Left kidney (tissue), 2 donors: ENCODE measurements around the gene LRRC4B. TPM values are rescaled to one million over a fixed set of nuclear protein-coding genes. Genes with fewer than 3 reads are reported as not detected.
"Not testable (repeated sequence)": the region's sequence is repeated elsewhere in the genome, so short reads cannot be mapped to it uniquely, and the experiment has no call there.

Experiments
- DNase-seq: peaks from one replicate; pipeline ENCODE4 v3.0.0-alpha.2; 2013
- polyA plus RNA-seq: library from polyadenylated mRNA; unstranded; fragments of 120-200 nt; gene quantifications from one replicate; pipeline ENCODE4 v1.2.1, GENCODE V29; 2013; ENCODE audit not compliant: insufficient read length

The LRRC4B gene
- polyA plus RNA-seq, 1 donor = 14.2 TPM

- no peak for DNase-seq
Measured at GRCh38 chr19:50486823-50487515, 81.3 kb downstream of the LRRC4B start.

- DNase-seq = no peak
Measured at GRCh38 chr19:50485284-50485955, 82.8 kb downstream of the LRRC4B start.

DNA sequence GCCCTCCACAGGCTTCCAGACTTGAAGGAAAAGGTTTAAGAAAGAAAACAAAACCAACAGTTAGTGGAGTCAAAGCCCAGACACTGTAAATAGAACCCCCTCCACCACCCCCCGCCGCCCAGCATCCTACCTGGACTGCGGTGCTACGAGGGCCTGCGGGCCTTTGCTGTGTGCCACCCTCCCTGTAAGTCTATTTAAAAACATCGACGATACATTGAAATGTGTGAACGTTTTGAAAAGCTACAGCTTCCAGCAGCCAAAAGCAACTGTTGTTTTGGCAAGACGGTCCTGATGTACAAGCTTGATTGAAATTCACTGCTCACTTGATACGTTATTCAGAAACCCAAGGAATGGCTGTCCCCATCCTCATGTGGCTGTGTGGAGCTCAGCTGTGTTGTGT is 85.3 kb downstream of the LRRC4B start:
- DNase-seq = no peak

DNA sequence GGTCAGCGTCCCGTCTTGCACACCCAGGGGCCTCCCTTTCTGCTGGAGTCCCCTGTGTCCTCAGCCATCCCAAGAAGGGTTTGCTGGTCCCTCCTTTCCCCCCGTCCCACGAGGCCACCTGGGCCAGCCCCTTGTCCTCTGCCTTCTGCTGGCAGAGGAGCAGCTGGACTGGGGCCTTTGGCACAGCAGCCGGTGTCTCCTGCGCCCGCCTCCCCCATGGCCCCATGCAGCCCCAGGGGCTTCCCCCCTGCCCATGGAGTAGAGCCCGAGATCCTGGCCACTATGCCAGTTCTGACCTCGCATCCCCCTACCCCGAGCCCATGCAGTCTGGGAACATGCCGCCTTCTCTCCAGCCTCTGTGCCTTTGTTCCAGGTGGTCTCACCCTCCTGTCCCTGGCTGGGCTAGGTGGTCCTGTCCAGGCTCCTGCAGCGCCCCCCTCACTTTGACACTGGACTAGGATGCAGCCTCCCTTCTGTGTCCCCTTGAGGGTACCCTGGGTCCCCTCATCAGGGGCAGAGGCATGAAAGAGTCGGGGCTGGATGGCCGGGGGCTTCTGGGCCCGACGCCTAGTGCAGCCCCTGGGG is 85.9 kb downstream of the LRRC4B start:
- DNase-seq = no peak

DNA sequence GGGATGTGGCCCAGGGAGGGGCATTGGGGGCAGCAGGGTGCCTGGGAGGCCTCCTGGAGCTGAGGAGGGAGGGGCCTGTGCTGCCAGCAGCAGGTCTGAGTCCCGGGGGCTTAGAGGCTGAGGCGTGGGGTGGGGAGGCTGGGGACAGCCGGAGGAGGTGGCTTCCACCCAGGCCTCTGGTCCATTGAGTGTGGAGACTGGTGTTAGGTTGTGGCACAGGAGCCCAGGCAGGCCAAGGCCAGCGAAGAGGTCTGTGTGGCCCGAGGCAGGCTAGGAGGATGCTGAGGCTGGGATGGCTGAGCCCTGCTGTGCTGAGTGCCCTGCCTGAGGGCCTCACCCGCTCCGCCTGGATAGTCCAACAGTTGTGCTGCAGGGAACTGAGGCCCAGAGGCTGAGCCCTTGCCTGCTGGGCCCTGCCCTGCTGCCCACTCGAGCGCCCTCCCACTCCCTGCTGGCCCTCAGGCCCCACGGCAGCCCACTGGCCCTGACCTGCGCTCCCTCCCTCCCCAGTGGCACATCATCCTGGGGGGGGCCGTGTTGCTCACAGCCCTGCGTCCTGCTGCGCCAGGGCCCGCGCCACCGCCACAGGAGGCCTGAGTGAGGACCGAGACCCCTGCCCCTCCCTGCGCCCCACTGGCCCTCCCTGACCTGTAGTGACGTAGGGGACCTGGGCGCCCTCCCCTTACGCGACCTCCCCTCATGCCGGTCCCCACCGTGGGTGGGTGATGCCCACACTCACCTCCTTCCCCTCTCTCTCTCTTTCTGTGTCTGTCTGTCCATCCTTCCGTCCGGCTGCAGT is 86.7 kb downstream of the LRRC4B start:
- no peak for DNase-seq

DNA sequence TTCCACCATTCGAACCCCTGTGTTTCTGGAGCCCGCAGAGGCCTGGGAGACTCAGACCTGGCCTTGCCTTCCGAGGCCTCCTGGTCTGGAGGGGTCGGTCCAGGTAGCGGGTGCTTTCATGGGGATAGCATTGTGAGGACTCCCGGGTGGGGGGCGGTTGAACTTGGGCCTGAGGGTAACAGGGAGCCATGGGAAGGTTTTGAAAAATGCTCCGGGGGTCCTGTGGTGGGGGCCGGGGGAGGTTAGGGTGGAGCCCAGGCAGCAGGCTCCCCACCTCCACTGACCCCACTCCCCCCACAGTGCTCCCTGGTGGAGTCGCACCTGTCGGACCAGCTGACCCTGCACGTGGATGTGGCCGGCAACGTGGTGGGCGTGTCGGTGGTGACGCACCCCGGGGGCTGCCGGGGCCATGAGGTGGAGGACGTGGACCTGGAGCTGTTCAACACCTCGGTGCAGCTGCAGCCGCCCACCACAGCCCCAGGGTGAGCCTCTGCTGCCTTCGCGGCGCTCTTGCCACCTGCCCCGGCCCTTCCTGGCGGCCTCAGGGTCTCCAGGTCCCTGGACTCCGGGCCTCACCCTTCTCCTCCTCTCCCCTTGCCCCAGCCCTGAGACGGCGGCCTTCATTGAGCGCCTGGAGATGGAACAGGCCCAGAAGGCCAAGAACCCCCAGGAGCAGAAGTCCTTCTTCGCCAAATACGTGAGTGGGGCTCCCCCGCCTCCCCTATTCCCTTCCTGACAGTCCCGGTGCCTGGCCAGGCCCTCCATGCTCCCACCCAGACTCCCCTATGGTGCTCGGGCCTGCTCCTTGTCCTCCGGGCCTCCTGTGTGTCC is 87.7 kb downstream of the LRRC4B start:
- DNase-seq = no peak

- no peak for DNase-seq
Measured at GRCh38 chr19:50479761-50480251, 88.4 kb downstream of the LRRC4B start.

GRCh38 chr19:50478901-50479715 is 89.1 kb downstream of the LRRC4B start:
- DNase-seq = no peak

DNA sequence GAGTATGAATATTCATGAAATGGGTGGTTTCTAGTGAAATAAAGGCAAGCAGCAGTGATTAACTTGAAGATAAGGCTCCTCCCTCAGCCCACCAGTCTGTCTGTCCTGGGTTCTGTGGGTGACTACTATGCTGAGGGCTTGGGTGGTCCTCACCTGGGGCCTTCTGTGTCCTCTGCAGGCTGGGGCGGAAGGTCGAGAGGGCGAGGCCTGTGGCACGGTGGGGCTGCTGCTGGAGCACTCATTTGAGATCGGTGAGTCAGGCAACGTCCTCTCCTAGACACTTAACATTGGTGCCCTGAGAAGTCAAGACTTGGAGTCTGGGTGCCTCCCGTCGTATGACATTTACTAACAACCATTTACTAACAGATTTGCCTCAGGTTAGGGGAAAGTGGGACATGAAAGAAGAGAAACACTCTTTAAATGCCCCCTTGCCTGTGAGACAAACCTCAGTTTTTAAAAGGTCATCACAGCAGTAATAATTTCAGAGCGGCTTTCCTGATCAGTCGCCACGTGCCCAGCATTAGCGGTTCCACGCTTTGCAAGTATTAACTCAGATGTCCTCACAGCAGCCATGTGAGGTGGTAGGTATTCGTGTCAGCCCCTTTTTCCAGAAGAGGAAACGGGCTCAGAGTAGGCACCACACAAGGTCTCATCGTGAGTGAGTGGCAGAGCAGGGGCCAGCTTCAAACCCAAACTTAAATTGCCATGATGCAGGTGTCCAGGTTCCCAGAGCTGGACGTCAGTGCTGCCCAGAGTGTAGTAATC is 90.3 kb downstream of the LRRC4B start:
- DNase-seq = no peak

DNA sequence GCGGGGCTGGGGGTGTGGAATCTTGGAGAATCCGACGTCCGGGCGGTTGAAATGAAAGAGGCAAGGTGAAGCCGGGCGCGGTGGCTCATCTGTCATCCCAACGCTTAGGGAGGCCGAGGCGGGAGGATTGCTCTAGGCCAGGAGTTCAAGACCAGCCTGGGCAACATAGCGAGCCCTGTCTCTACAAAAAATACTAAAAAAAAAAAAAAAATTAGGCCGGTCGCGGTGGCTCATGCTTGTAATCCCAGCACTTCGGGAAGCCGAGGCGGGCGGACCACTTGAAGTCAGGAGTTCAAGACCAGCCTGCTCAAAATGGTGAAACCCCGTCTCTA is 91.4 kb downstream of the LRRC4B start:
- DNase-seq = no peak

- DNase-seq = peak; percentile 92
Measured at GRCh38 chr19:50476224-50476906, 91.9 kb downstream of the LRRC4B start, which contains the start of the genes EMC10 and GARIN5A. TSS of gene EMC10 (plus strand) at chr19:50476507. CDS start at chr19:50476545, 38 bp downstream. TSS of gene GARIN5A (minus strand) at chr19:50476848. CDS start at chr19:50476388, 460 bp downstream.

- DNase-seq = no peak
Measured at GRCh38 chr19:50475736-50476223, 92.5 kb downstream of the LRRC4B start.

GRCh38 chr19:50475101-50475568 is 93.1 kb downstream of the LRRC4B start:
- DNase-seq = no peak

- not testable (repeated sequence) for DNase-seq
Measured at GRCh38 chr19:50473336-50473735, 94.9 kb downstream of the LRRC4B start.

GRCh38 chr19:50468818-50469217 is 99.4 kb downstream of the LRRC4B start:
- DNase-seq = no peak

- no peak for DNase-seq
Measured at GRCh38 chr19:50467566-50467965, 100.7 kb downstream of the LRRC4B start.
